H1 (cell line): ENCODE data around the gene PIGX.

Experiments used
- ATF3 ChIP-seq: IDR thresholded peaks from 2 replicates; pipeline ENCODE4 v1.6.1; 2011; ENCODE audit warnings: low read depth, mild to moderate bottlenecking, low read length; ENCODE audit not compliant: insufficient read depth
- BACH1 ChIP-seq: IDR thresholded peaks from 2 replicates; pipeline ENCODE4 v1.6.1; 2012; ENCODE audit warnings: low read length, improper control_type of control experiment
- CTCF ChIP-seq, 3 experiments: IDR thresholded peaks; 1 replicate in 2 of 3; 2 replicates in 1 of 3; pipeline versions ENCODE4 v1.5.1 to v1.6.1; 2011; ENCODE audit warnings: low read length in 3 of 3, mild to moderate bottlenecking in 3 of 3, inconsistent platforms in 2 of 3, low read depth in 1 of 3, moderate library complexity in 1 of 3; ENCODE audit not compliant: insufficient read depth in 1 of 3; ENCODE audit errors: control extremely low read depth in 1 of 3
- EZH2 ChIP-seq: fragments of 200-600 bp; sonication (generic); IDR thresholded peaks from 2 replicates; pipeline ENCODE4 v1.7.1; 2012; ENCODE audit warnings: low read depth, mild to moderate bottlenecking, moderate library complexity, low read length, inconsistent platforms; ENCODE audit not compliant: severe bottlenecking
- POLR2A ChIP-seq, 2 experiments: IDR thresholded peaks; 1 replicate in 1 of 2; 2 replicates in 1 of 2; pipeline ENCODE4 v1.6.1; 2011; ENCODE audit warnings: low read depth in 2 of 2, low read length in 2 of 2, mild to moderate bottlenecking in 2 of 2; ENCODE audit errors: control extremely low read depth in 1 of 2
- SIN3A ChIP-seq, 2 experiments: IDR thresholded peaks in 1 of 2; conservative IDR thresholded peaks in 1 of 2; 2 replicates each; pipeline ENCODE4 v1.6.1; 2011 to 2012; ENCODE audit warnings: low read length in 2 of 2, improper control_type of control experiment in 1 of 2, low read depth in 1 of 2, mild to moderate bottlenecking in 1 of 2
- TAF1 ChIP-seq: IDR thresholded peaks from 2 replicates; pipeline ENCODE4 v1.6.1; 2011; ENCODE audit warnings: mild to moderate bottlenecking, low read depth, low read length
- TBP ChIP-seq: IDR thresholded peaks from 2 replicates; pipeline ENCODE4 v1.6.1; 2011; ENCODE audit warnings: low read depth, low read length, improper control_type of control experiment

GRCh38 chr3:196706731-196707130 is 5.4 kb upstream of the PIGX start:
- TF ChIP-seq SIN3A (conservative IDR thresholded peaks at IDR 0.05 in 1 of 2, IDR thresholded peaks at IDR 0.05 in 1 of 2; ENCODE audit: low read depth in 1 of 2, low read length in 2 of 2), result no peak
- TF ChIP-seq POLR2A (IDR thresholded peaks at IDR 0.05; ENCODE audit: control extremely low read depth in 1 of 2, low read depth in 2 of 2, low read length in 2 of 2), result no peak
- no peak for TF ChIP-seq CTCF (IDR thresholded peaks at IDR 0.05; ENCODE audit: control extremely low read depth in 1 of 3, insufficient read depth in 1 of 3, low read depth in 1 of 3, low read length in 3 of 3)
- no peak for TF ChIP-seq BACH1
- no peak for TF ChIP-seq TAF1
- TF ChIP-seq TBP, result no peak
- no peak for TF ChIP-seq ATF3
- no peak for TF ChIP-seq EZH2
